ENCODE results near the gene RPTOR. TPM values are rescaled to one million over a fixed set of nuclear protein-coding genes. Genes with fewer than 3 reads are reported as not detected.

Gene RPTOR
- total RNA-seq, 1 experiment from 2014 or later, result 25.1 TPM

- H4K20me1 ChIP-seq (ENCODE audit: control insufficient read depth, insufficient read depth, insufficient read length), result no peaks in the 10 kb centered on the region
- Mint-ChIP-seq H3K9me3 (no peaks in the 10 kb centered on the region), H3K27me3 (ENCODE audit: low read depth) (peaks cover 32% of the 10 kb centered on the region), H3K4me3 (no peak overlapping the region), H3K36me3 (ENCODE audit: insufficient read depth in 1 of 3, low read depth in 3 of 3) (no peaks in the 10 kb centered on the region), H3K4me1 (0 out of 4 replicates have a peak, but pooled peaks cover 0 to 3% of the 10 kb centered on the region in 2 experiments), H3K27ac (no peak overlapping the region)
- no peak overlapping the region for H2BK5ac ChIP-seq (ENCODE audit: insufficient read length, low read length)
- H2BK15ac ChIP-seq (ENCODE audit: low read depth, low read length), result no peak overlapping the region
- no peak overlapping the region for H3K9ac ChIP-seq (ENCODE audit: extremely low read depth, insufficient read length, low read length)
- no peaks in the 10 kb centered on the region for H3K79me1 ChIP-seq (ENCODE audit: insufficient read depth, low read depth, low read length, poor library complexity, severe bottlenecking)
- H3K18ac ChIP-seq (ENCODE audit: insufficient read length, low read depth, low read length), result no peak overlapping the region
- no peak overlapping the region for H2BK120ac ChIP-seq (ENCODE audit: low read depth, low read length, poor library complexity, severe bottlenecking)
- no peak overlapping the region for H2AK5ac ChIP-seq (ENCODE audit: insufficient read length, low read length)
- no peak overlapping the region for H4K5ac ChIP-seq (ENCODE audit: insufficient read length, low read depth, low read length)
- H3K14ac ChIP-seq (ENCODE audit: insufficient read depth, low read length), result no peak overlapping the region
- no peak overlapping the region for H3K56ac ChIP-seq (ENCODE audit: insufficient read length, low read depth, low read length)
- H3K27ac ChIP-seq (ENCODE audit: insufficient read length, low read depth, low read length), result no peak overlapping the region
- H3K79me2 ChIP-seq (ENCODE audit: insufficient read depth, low read length), result no peaks in the 10 kb centered on the region
- H2BK20ac ChIP-seq (ENCODE audit: low read depth, low read length, poor library complexity, severe bottlenecking), result no peak overlapping the region
- no peak for TF ChIP-seq CTCF (conservative IDR thresholded peaks at IDR 0.05)
- no peak overlapping the region for H2BK12ac ChIP-seq (ENCODE audit: insufficient read length, low read depth, low read length)
- no peaks in the 10 kb centered on the region for H3K27me3 ChIP-seq (ENCODE audit: insufficient read depth, low read length)
- no peaks in the 10 kb centered on the region for H3K23me2 ChIP-seq (ENCODE audit: insufficient read length, low read depth, low read length, poor library complexity, severe bottlenecking)
- H4K91ac ChIP-seq (ENCODE audit: insufficient read length, low read depth, low read length), result no peak overlapping the region
- 100% methylated on average over 1 of the region's 9 CpGs for WGBS (ENCODE audit: extremely low coverage, insufficient read length, low lambda C conversion rate)
- H3K4me1 ChIP-seq (ENCODE audit: insufficient read depth, low read length), result no peaks in the 10 kb centered on the region
- no peak overlapping the region for H2AFZ ChIP-seq (ENCODE audit: low read length)
- DNase-seq, result no peak
- no peak overlapping the region for H3K4me2 ChIP-seq (ENCODE audit: insufficient read depth, insufficient read length, low read length)
- no peak overlapping the region for H3T11ph ChIP-seq (ENCODE audit: low read length)
- no peak overlapping the region for H3K23ac ChIP-seq (ENCODE audit: insufficient read length, low read depth, low read length)
- no peak overlapping the region for H3K4ac ChIP-seq (ENCODE audit: low read depth, low read length)
- H3K9me3 ChIP-seq (ENCODE audit: control insufficient read depth, low read depth, low read length), result no peaks in the 10 kb centered on the region
- H4K8ac ChIP-seq (replicated peaks; ENCODE audit: insufficient read length, low read depth, low read length), result no peak overlapping the region
These were observed 33.9 kb upstream of the RPTOR start for GRCh38 chr17:80510772-80511171.

Data from H9 (cell line).